ENCODE results near the gene IFRD1. TPM values are rescaled to one million over a fixed set of nuclear protein-coding genes. Genes with fewer than 3 reads are reported as not detected.
A peak's percentile ranks its signal among the peaks of the same experiment; 100 is the strongest.

IFRD1 gene
- total and polyA plus RNA-seq, 12 donors = 20.5 to 86.2 (median 52.7) TPM

DNA sequence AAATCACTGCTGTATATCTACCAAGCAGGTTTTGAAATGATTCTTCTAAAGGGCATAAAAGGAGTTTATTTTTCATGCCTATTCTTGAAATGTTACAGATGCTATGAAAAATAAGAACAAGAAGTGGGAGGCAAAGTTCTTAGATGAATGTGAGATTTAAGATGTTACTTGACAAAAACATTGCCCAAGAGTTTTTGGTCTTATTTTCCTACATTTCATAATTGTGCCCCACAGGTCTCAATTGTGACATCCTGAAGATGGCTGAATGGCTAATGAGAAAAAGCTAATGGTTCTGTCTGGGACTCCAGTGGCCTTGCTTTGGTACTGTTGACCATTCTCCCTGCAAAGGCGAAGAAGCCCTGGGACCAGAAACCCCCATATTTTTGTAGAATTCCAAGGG, 43.0 kb upstream of the IFRD1 start:
- no peak overlapping the region for H3K4me3 ChIP-seq
- no peak for TF ChIP-seq POLR2A (IDR thresholded peaks at IDR 0.05)
- TF ChIP-seq, protein P1, sequence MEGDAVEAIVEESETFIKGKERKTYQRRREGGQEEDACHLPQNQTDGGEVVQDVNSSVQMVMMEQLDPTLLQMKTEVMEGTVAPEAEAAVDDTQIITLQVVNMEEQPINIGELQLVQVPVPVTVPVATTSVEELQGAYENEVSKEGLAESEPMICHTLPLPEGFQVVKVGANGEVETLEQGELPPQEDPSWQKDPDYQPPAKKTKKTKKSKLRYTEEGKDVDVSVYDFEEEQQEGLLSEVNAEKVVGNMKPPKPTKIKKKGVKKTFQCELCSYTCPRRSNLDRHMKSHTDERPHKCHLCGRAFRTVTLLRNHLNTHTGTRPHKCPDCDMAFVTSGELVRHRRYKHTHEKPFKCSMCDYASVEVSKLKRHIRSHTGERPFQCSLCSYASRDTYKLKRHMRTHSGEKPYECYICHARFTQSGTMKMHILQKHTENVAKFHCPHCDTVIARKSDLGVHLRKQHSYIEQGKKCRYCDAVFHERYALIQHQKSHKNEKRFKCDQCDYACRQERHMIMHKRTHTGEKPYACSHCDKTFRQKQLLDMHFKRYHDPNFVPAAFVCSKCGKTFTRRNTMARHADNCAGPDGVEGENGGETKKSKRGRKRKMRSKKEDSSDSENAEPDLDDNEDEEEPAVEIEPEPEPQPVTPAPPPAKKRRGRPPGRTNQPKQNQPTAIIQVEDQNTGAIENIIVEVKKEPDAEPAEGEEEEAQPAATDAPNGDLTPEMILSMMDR (IDR thresholded peaks at IDR 0.05) = no peak
- no peaks in the 10 kb centered on the region for H3K36me3 ChIP-seq (replicated peaks in 1 of 2)
- no peak overlapping the region for H3K27ac ChIP-seq
- intact Hi-C loops (cut with DNase I) = no loop called here
- peaks cover 0 to 9% of the 10 kb centered on the region in 2 donors for H3K4me1 ChIP-seq (replicated peaks in 1 of 2)
- 95 to 100% (median 97%) methylated on average over 1 of the region's 1 CpG for WGBS, 4 donors
- no peak for DNase-seq
- H3K9me3 ChIP-seq (replicated peaks in 1 of 3) = no peaks in the 10 kb centered on the region
- no peaks in the 10 kb centered on the region for H3K27me3 ChIP-seq

DNA sequence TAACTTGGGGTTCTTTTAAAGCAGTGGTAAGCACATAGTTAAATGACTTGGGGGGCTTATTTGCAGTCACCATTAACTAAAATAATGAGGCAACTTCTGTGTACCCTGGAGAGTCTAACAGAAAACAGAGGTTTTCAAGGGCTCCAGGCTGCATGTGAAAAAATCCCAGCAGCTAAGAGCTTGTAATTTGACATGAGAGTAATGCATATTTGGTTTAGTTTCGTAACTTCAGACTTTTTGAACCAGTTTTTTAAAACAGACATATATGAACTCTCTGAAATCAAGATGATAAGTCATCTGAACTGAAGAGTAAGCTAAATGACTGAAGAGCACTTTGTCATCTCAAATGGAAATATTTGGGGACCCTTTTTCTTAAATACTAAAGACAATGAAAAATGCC, 40.2 kb upstream of the IFRD1 start:
- H3K4me3 ChIP-seq = no peak overlapping the region
- WGBS, 4 donors = 76 to 87% (median 81%) methylated on average over 1 of the region's 1 CpG
- H3K4me1 ChIP-seq (replicated peaks in 1 of 2) = peaks cover 0 to 9% of the 10 kb centered on the region in 2 donors
- no peaks in the 10 kb centered on the region for H3K9me3 ChIP-seq (replicated peaks in 1 of 3)
- DNase-seq = no peak
- H3K27ac ChIP-seq = no peak overlapping the region
- no peaks in the 10 kb centered on the region for H3K36me3 ChIP-seq (replicated peaks in 1 of 2)
- intact Hi-C loops (cut with DNase I) = loop anchor here (10.0 kb wide), 2 partner anchors 645 to 655 kb away; no protein-coding TSS in a partner anchor
- no peaks in the 10 kb centered on the region for H3K27me3 ChIP-seq
- TF ChIP-seq, protein P1 (IDR thresholded peaks at IDR 0.05) = no peak
- no peak for TF ChIP-seq POLR2A (IDR thresholded peaks at IDR 0.05)

DNA sequence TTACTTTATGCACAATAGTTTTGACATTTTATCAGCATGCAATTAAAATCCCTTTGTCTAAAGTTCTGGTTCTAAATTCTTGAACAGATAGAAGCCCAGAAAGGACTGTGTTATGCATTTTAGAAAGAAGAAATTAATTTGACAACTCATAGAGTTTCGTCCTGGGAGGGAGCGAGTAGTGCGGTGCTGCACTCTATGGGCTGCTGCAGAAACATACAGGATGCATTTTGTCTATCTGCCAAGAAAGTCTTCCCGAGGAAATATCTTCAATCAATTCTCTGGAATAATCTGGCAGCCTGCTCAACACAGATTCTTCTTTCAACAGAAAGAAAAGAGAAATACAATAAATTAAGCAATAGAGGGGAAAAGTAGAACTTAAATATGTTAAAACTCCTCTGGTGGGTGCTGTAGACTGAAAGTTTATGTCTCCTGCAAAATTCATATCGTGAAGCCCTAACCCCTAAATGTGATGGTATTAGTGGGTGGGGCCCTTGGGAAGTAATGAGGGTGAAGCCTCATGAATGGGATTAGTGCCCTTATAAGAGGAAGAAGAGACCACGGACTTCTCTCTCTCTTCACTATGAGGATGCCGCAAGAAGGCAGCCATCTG, 39.0 kb upstream of the IFRD1 start:
- 29 to 39% (median 36%) methylated on average over 7 of the region's 7 CpGs for WGBS, 4 donors
- intact Hi-C loops (cut with DNase I) = loop anchor here (10.0 kb wide), 2 partner anchors 646 to 656 kb away; no protein-coding TSS in a partner anchor
- no peaks in the 10 kb centered on the region for H3K9me3 ChIP-seq (replicated peaks in 1 of 3)
- H3K27ac ChIP-seq = no peak overlapping the region
- peak in 6 of 7 donors; percentile 29 to 69 (median 48) for DNase-seq
- no peaks in the 10 kb centered on the region for H3K36me3 ChIP-seq (replicated peaks in 1 of 2)
- TF ChIP-seq, protein P1 (IDR thresholded peaks at IDR 0.05) = peak; percentile 34 to 70 (median 58)
- no peak for TF ChIP-seq POLR2A (IDR thresholded peaks at IDR 0.05)
- no peaks in the 10 kb centered on the region for H3K27me3 ChIP-seq
- H3K4me1 ChIP-seq (replicated peaks in 1 of 2) = peaks cover 0 to 9% of the 10 kb centered on the region in 2 donors
- no peak overlapping the region for H3K4me3 ChIP-seq

DNA sequence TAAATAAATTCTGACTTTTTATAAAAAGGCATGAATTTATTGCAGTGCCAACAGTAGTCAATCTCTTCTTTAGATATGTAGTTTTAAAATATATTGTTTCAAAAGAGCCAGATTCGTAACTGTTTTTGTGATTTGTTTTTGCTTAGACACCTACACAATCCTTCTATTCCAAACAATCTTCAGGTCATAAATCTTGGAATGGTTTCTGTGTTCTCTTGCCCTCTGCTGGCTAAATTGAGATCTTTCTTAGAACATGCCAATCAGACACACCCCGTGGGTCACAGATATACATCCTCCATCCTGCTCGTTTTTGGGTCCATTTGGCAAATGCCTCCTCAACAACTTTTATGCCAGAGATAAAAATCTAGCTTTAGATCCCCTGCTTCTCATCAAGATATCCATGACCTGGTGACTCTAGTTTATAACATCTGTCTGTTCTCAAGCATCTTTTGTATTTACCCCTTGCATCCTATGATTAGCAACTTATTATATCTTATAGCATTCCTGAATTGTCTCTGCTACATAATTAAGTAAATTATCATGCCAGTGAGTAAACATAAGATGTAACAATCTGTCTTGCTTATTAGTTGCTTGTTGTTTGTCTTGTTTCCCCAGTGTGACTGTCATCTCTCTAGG, 35.3 kb upstream of the IFRD1 start:
- no peak overlapping the region for H3K4me3 ChIP-seq
- no peaks in the 10 kb centered on the region for H3K36me3 ChIP-seq (replicated peaks in 1 of 2)
- peak in 1 of 7 donors; percentile 12 for DNase-seq
- WGBS, 4 donors = 0 to 5% (median 2%) methylated on average over 3 of the region's 3 CpGs
- intact Hi-C loops (cut with DNase I) = loop anchor here (10.0 kb wide), 2 partner anchors 650 to 660 kb away; no protein-coding TSS in a partner anchor
- peaks cover 0 to 9% of the 10 kb centered on the region in 2 donors for H3K4me1 ChIP-seq (replicated peaks in 1 of 2)
- H3K27ac ChIP-seq = no peak overlapping the region
- no peaks in the 10 kb centered on the region for H3K9me3 ChIP-seq (replicated peaks in 1 of 3)
- no peaks in the 10 kb centered on the region for H3K27me3 ChIP-seq
- TF ChIP-seq, protein P1 (IDR thresholded peaks at IDR 0.05) = peak; percentile 34 to 67 (median 58)
- TF ChIP-seq POLR2A (IDR thresholded peaks at IDR 0.05) = no peak
